ENCODE measurements around the gene TNPO2. TPM values are rescaled to one million over a fixed set of nuclear protein-coding genes. Genes with fewer than 3 reads are reported as not detected.

Gene TNPO2
- total and polyA plus RNA-seq, 2 of the 13 experiments (the other 11 are each of a cell fraction or from before 2014, with no cell fraction given), result 31.7 to 61.0 TPM

DNA sequence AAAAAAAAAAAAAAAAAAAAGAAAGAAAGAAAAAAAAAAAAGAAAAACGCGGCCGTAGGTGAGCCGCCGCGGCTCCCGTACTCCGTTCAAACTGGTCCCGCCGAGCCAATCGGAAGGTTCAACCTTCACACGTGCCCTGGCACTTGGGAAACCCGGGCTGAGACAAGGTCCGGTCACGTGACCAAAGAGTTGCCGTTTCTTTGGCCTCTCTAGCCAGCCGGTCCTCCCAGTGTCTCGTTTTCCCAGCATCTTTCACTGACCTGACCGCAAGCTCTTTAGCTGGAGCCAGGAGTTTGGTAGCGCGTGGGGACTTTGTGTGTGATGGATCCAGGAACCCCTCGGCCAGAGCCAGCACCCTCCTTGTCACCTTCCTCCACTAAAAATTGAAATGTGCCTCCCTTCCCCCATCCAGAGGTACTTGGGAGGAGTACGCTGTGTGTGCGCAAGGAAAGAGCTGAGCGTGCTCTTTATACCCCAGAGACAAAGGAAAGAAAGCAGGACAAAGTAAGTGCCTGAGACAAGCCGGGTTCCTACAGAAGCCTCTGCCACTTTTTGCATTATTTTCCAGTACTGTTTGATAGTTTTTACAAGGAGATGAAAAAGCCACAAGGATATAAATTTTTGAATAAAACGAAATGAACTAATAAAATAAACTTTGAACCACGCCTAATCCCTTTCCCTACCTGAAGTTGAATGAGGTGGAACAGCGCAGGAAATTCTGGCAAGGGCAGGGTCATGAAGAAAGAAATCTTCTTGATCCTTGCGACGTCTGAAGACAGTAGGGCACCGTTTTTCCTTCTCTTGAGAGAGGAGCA, 959 bp downstream of the TNPO2 start (continued):
- TF ChIP-seq THAP11 (CRISPR knock-in tag; IDR thresholded peaks at IDR 0.05) (peak; percentile 96), RXRB (CRISPR knock-in tag; IDR thresholded peaks at IDR 0.05; ENCODE audit: borderline replicate concordance) (peak; percentile 60), ZNF564 (CRISPR knock-in tag; IDR thresholded peaks at IDR 0.05) (no peak), ZNF607 (CRISPR knock-in tag; IDR thresholded peaks at IDR 0.05; ENCODE audit: borderline replicate concordance) (no peak), ZNF878 (CRISPR knock-in tag; IDR thresholded peaks at IDR 0.05) (no peak), FLYWCH1 (CRISPR knock-in tag; IDR thresholded peaks at IDR 0.05) (no peak), ZNF264 (CRISPR knock-in tag; IDR thresholded peaks at IDR 0.05) (no peak), FOXK1 (CRISPR knock-in tag; IDR thresholded peaks at IDR 0.05; ENCODE audit: borderline replicate concordance, low read depth) (peak; percentile 91; the same call in 1 of the 2 replicates), MAFF (IDR thresholded peaks at IDR 0.05; ENCODE audit: low read depth, low read length) (peak; percentile 46; the same call in 1 of the 2 replicates), RARA (CRISPR knock-in tag; IDR thresholded peaks at IDR 0.05) (0 out of 2 replicates have a peak, but pooled peaks have one; percentile 10), MAFK (conservative IDR thresholded peaks at IDR 0.05 in 1 of 2, IDR thresholded peaks at IDR 0.05 in 1 of 2; ENCODE audit: low read length in 2 of 2) (peak in 1 of 2 experiments; percentile 25; a peak in 2 of 4 replicates), ZNF782 (CRISPR knock-in tag; IDR thresholded peaks at IDR 0.05; ENCODE audit: borderline replicate concordance) (peak; percentile 61; the same call in 1 of the 2 replicates), DR1 (CRISPR knock-in tag; IDR thresholded peaks at IDR 0.05) (no peak; the same call in 1 of the 2 replicates), ZNF567 (CRISPR knock-in tag; IDR thresholded peaks at IDR 0.05; ENCODE audit: borderline replicate concordance) (no peak), ZNF616 (CRISPR knock-in tag; IDR thresholded peaks at IDR 0.05; ENCODE audit: low read depth) (no peak), ISX (CRISPR knock-in tag; conservative IDR thresholded peaks at IDR 0.05) (no peak; the same call in 1 of the 2 replicates), ZNF335 (CRISPR knock-in tag; IDR thresholded peaks at IDR 0.05) (no peak), MYC (CRISPR knock-in tag; IDR thresholded peaks at IDR 0.05; ENCODE audit: borderline replicate concordance) (peak; percentile 81), KLF9 (CRISPR knock-in tag; IDR thresholded peaks at IDR 0.05; ENCODE audit: low read depth) (peak; percentile 48; the same call in 1 of the 2 replicates), TBP (CRISPR knock-in tag; IDR thresholded peaks at IDR 0.05) (no peak), ELF4 (CRISPR knock-in tag; IDR thresholded peaks at IDR 0.05; ENCODE audit: borderline replicate concordance) (no peak), REPIN1 (CRISPR knock-in tag; IDR thresholded peaks at IDR 0.05; ENCODE audit: borderline replicate concordance, low read depth) (0 out of 2 replicates have a peak, but pooled peaks have one; percentile 36), MEIS2 (CRISPR knock-in tag; IDR thresholded peaks at IDR 0.05) (no peak), PHF21A (CRISPR knock-in tag; IDR thresholded peaks at IDR 0.05) (no peak), SUZ12 (IDR thresholded peaks at IDR 0.05; ENCODE audit: low read depth, low read length) (no peak)
- TF ChIP-seq, protein P1, sequence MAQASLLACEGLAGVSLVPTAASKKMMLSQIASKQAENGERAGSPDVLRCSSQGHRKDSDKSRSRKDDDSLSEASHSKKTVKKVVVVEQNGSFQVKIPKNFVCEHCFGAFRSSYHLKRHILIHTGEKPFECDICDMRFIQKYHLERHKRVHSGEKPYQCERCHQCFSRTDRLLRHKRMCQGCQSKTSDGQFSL (CRISPR knock-in tag; IDR thresholded peaks at IDR 0.05), result no peak
- TF ChIP-seq, protein P2, sequence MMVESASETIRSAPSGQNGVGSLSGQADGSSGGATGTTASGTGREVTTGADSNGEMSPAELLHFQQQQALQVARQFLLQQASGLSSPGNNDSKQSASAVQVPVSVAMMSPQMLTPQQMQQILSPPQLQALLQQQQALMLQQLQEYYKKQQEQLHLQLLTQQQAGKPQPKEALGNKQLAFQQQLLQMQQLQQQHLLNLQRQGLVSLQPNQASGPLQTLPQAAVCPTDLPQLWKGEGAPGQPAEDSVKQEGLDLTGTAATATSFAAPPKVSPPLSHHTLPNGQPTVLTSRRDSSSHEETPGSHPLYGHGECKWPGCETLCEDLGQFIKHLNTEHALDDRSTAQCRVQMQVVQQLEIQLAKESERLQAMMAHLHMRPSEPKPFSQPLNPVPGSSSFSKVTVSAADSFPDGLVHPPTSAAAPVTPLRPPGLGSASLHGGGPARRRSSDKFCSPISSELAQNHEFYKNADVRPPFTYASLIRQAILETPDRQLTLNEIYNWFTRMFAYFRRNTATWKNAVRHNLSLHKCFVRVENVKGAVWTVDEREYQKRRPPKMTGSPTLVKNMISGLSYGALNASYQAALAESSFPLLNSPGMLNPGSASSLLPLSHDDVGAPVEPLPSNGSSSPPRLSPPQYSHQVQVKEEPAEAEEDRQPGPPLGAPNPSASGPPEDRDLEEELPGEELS (CRISPR knock-in tag; IDR thresholded peaks at IDR 0.05), result no peak; the same call in 1 of the 2 replicates
- TF ChIP-seq, protein P3, sequence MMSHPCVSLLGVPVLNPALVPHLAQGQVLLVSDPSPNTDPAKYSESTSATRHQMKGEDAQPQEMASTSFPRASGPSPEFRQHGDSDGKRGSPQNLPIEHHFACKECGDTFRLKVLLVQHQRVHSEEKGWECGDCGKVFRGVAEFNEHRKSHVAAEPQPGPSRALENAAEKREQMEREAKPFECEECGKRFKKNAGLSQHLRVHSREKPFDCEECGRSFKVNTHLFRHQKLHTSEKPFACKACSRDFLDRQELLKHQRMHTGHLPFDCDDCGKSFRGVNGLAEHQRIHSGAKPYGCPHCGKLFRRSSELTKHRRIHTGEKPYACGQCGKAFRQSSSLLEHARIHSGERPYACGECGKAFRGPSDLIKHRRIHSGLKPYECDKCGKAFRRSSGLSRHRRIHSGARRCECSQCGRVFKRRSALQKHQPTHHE (CRISPR knock-in tag; IDR thresholded peaks at IDR 0.05; ENCODE audit: borderline replicate concordance), result 0 out of 2 replicates have a peak, but pooled peaks have one; percentile 18
